Measurements from ENCODE around the gene TAF8.
A peak's percentile ranks its signal among the peaks of the same experiment; 100 is the strongest.

Gene TAF8

DNA sequence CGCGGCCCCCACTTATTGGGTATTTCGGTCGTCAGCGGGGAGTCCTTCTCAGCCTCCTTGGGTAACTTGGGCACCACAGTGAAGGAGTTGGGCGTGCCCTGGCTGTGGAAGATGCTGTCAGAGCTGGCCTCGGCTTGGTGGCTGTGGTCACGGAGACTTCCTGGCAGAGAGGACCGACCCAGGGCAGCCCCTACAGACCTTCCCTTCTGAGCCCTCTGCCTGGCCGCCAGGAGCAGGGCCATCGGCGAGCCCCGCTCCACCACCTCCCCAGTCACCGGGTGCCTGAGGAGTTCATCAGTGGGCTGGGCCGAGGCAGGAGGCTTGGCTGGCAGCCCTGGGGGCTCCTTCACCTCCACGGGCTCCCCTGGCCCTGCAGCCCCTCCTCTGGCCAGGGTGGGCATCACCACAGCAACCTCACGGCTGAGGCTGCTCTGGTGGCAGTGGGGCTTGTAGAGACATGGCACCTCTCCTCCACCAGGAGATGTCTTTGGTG, 54.9 kb downstream of the TAF8 start:
- Histone ChIP-seq H3K27ac (ENCODE audit: low read depth, low read length) (no peak overlapping the region), H3K27me3 (ENCODE audit: control insufficient read depth in 5 of 5, insufficient read depth in 4 of 5, low read length in 5 of 5) (peaks cover 0 to 11% (median 0%) of the 10 kb centered on the region in 5 donors), H3K9ac (ENCODE audit: low read length in 5 of 5) (peak overlapping the region in 2 of 5 donors; percentile 57 to 68), H3K9me3 (ENCODE audit: control insufficient read depth in 5 of 5, low read length in 5 of 5) (no peaks in the 10 kb centered on the region), H3K4me3 (ENCODE audit: low read depth in 1 of 5, low read length in 5 of 5) (peak overlapping the region in 2 of 5 donors; percentile 53 to 74), H3K4me1 (ENCODE audit: control insufficient read depth in 5 of 5, insufficient read depth in 5 of 5, low read length in 5 of 5) (peaks cover 0 to 24% (median 19%) of the 10 kb centered on the region in 5 donors), H3K36me3 (ENCODE audit: control insufficient read depth in 5 of 5, insufficient read depth in 5 of 5, low read length in 5 of 5) (no peaks in the 10 kb centered on the region)

- Histone ChIP-seq H3K27ac (ENCODE audit: low read depth, low read length) (no peak overlapping the region), H3K36me3 (ENCODE audit: control insufficient read depth in 5 of 5, insufficient read depth in 5 of 5, low read length in 5 of 5) (no peaks in the 10 kb centered on the region), H3K9ac (ENCODE audit: low read length in 5 of 5) (no peak overlapping the region), H3K9me3 (ENCODE audit: control insufficient read depth in 5 of 5, low read length in 5 of 5) (peaks cover 0 to 4% (median 0%) of the 10 kb centered on the region in 5 donors), H3K4me3 (ENCODE audit: low read depth in 1 of 5, low read length in 5 of 5) (no peak overlapping the region), H3K27me3 (ENCODE audit: control insufficient read depth in 5 of 5, insufficient read depth in 4 of 5, low read length in 5 of 5) (peaks cover 0 to 11% (median 0%) of the 10 kb centered on the region in 5 donors), H3K4me1 (ENCODE audit: control insufficient read depth in 5 of 5, insufficient read depth in 5 of 5, low read length in 5 of 5) (peaks cover 0 to 24% (median 19%) of the 10 kb centered on the region in 5 donors)
These were observed 55.4 kb downstream of the TAF8 start for GRCh38 chr6:42105709-42106108.

DNA sequence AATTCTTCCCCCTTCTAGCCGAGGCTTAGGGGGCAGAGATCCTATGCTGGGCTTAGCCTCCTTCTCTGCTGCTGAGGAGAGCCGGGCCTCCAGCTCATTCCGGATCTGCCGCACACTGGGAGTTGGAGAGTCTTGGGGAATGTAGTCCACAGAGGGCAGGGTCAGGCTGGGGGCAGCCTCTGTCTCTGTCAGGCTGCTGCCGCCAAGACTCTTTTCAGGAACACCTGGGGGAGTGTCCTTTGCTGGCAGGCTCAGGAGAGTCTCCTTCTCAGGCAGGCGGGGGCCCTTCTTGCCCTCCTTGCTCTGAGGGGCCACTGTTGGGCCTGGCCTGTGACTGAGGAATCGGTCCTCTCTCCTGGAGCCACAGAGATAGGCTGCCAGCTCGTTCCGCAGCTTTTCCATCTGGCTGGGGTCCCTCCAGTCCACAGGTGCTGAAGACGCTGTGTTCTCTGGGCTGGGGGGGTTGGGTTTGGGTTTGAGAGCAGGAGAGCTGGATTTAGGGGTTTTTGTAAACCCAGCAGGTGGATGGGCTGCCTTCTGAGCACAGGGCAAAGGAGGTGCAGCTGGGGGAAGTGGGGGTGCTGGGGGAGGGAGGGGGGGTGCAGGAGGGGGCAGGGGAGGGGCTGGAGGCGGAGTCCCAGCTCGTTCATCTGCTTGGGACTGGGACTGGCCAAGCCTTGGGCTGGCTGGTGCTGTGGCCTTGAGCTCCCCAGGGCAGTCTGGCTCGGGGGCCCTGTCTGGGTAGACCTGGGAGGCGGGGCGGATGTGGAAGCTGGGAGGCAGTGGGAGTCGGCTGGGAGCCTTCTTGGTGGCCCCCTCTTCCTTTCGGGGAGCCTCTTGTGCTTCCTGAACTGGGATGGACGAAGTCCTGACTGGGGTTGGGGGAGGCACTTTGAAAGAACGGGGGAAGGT, 56.0 kb downstream of the TAF8 start:
- peaks cover 0 to 21% (median 19%) of the 10 kb centered on the region in 5 donors for H3K4me1 ChIP-seq (ENCODE audit: control insufficient read depth in 5 of 5, insufficient read depth in 5 of 5, low read length in 5 of 5)
- H3K9ac ChIP-seq (ENCODE audit: low read length in 5 of 5), result no peak overlapping the region
- no peak overlapping the region for H3K27ac ChIP-seq (ENCODE audit: low read depth, low read length)
- peaks cover 0 to 5% (median 0%) of the 10 kb centered on the region in 5 donors for H3K9me3 ChIP-seq (ENCODE audit: control insufficient read depth in 5 of 5, low read length in 5 of 5)
- H3K27me3 ChIP-seq (ENCODE audit: control insufficient read depth in 5 of 5, insufficient read depth in 4 of 5, low read length in 5 of 5), result peaks cover 0 to 11% (median 0%) of the 10 kb centered on the region in 5 donors
- no peak overlapping the region for H3K4me3 ChIP-seq (ENCODE audit: low read depth in 1 of 5, low read length in 5 of 5)
- no peaks in the 10 kb centered on the region for H3K36me3 ChIP-seq (ENCODE audit: control insufficient read depth in 5 of 5, insufficient read depth in 5 of 5, low read length in 5 of 5)

- H3K9me3 ChIP-seq (ENCODE audit: control insufficient read depth in 5 of 5, low read length in 5 of 5), result peaks cover 0 to 5% (median 0%) of the 10 kb centered on the region in 5 donors
- no peak overlapping the region for H3K9ac ChIP-seq (ENCODE audit: low read length in 5 of 5)
- H3K27ac ChIP-seq (ENCODE audit: low read depth, low read length), result no peak overlapping the region
- no peaks in the 10 kb centered on the region for H3K36me3 ChIP-seq (ENCODE audit: control insufficient read depth in 5 of 5, insufficient read depth in 5 of 5, low read length in 5 of 5)
- H3K4me3 ChIP-seq (ENCODE audit: low read depth in 1 of 5, low read length in 5 of 5), result no peak overlapping the region
- H3K4me1 ChIP-seq (ENCODE audit: control insufficient read depth in 5 of 5, insufficient read depth in 5 of 5, low read length in 5 of 5), result peaks cover 0 to 21% (median 15%) of the 10 kb centered on the region in 5 donors
- peaks cover 0 to 11% (median 0%) of the 10 kb centered on the region in 5 donors for H3K27me3 ChIP-seq (ENCODE audit: control insufficient read depth in 5 of 5, insufficient read depth in 4 of 5, low read length in 5 of 5)
These were observed 57.7 kb downstream of the TAF8 start for GRCh38 chr6:42108071-42108470.

DNA sequence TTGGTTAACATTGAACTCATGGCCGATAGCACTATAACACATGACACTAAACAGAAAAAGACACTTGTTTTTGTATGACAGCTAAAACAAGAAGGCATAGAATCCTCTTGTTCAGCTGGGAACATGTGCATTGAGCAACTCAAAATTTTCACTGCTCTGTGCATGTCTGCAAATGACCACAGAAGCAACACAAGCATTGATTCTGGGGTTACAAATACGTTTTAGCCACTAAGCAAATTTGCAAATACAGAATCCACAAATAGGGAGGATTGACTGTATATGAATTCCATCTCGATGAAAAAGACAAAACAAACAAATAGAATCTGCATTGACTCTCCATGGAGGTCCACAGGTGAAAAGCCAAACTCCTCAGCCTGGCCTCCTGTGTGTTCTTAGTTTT, 60.4 kb downstream of the TAF8 start:
- Histone ChIP-seq H3K36me3 (ENCODE audit: control insufficient read depth in 5 of 5, insufficient read depth in 5 of 5, low read length in 5 of 5) (no peaks in the 10 kb centered on the region), H3K27ac (ENCODE audit: low read depth, low read length) (no peak overlapping the region), H3K27me3 (ENCODE audit: control insufficient read depth in 5 of 5, insufficient read depth in 4 of 5, low read length in 5 of 5) (peaks cover 0 to 12% (median 0%) of the 10 kb centered on the region in 5 donors), H3K9me3 (ENCODE audit: control insufficient read depth in 5 of 5, low read length in 5 of 5) (peaks cover 0 to 5% (median 0%) of the 10 kb centered on the region in 5 donors), H3K4me1 (ENCODE audit: control insufficient read depth in 5 of 5, insufficient read depth in 5 of 5, low read length in 5 of 5) (no peaks in the 10 kb centered on the region), H3K9ac (ENCODE audit: low read length in 5 of 5) (no peak overlapping the region), H3K4me3 (ENCODE audit: low read depth in 1 of 5, low read length in 5 of 5) (no peak overlapping the region)

- Histone ChIP-seq H3K9ac (ENCODE audit: low read length in 5 of 5) (no peak overlapping the region), H3K27ac (ENCODE audit: low read depth, low read length) (no peak overlapping the region), H3K36me3 (ENCODE audit: control insufficient read depth in 5 of 5, insufficient read depth in 5 of 5, low read length in 5 of 5) (no peaks in the 10 kb centered on the region), H3K27me3 (ENCODE audit: control insufficient read depth in 5 of 5, insufficient read depth in 4 of 5, low read length in 5 of 5) (peaks cover 0 to 10% (median 0%) of the 10 kb centered on the region in 5 donors), H3K9me3 (ENCODE audit: control insufficient read depth in 5 of 5, low read length in 5 of 5) (peaks cover 0 to 5% (median 0%) of the 10 kb centered on the region in 5 donors), H3K4me1 (ENCODE audit: control insufficient read depth in 5 of 5, insufficient read depth in 5 of 5, low read length in 5 of 5) (no peaks in the 10 kb centered on the region), H3K4me3 (ENCODE audit: low read depth in 1 of 5, low read length in 5 of 5) (no peak overlapping the region)
These were observed 62.0 kb downstream of the TAF8 start for GRCh38 chr6:42112351-42112750.

DNA sequence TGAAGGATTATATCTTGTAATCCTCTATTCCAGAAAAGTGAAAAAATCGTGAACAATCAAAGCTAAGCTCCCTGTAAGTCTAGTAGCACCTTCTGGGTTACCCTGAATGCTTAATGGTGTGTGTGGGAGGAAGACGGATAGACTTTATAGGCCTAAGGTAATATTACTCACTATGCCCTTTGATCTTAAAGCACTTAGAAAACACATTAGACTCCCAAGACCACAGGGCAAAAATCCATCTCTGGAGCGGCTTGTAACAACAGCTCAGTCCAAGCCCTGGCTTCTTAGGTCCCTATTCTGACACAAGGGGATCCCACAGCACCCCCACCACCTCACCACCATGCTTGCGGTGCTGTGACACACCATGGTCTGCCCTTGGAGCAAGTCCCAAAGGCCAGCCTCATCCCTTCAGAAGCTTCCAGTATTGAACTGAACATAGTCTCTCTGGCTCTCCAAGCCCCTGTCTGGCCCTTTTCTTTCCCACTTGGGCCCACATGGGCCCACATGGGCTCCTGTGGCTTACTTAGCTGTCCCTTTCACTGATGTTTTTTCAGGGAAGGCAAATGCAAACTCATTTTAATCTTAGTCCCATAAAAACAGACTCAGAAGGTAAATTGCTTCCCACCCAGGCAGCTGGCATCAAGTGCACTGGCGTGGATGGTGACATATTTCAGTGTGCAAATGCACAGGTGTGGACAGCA, 63.8 kb downstream of the TAF8 start:
- H3K4me1 ChIP-seq (ENCODE audit: control insufficient read depth in 5 of 5, insufficient read depth in 5 of 5, low read length in 5 of 5), result peaks cover 0 to 10% (median 7%) of the 10 kb centered on the region in 5 donors
- peaks cover 0 to 6% (median 0%) of the 10 kb centered on the region in 5 donors for H3K27me3 ChIP-seq (ENCODE audit: control insufficient read depth in 5 of 5, insufficient read depth in 4 of 5, low read length in 5 of 5)
- no peak overlapping the region for H3K4me3 ChIP-seq (ENCODE audit: low read depth in 1 of 5, low read length in 5 of 5)
- H3K36me3 ChIP-seq (ENCODE audit: control insufficient read depth in 5 of 5, insufficient read depth in 5 of 5, low read length in 5 of 5), result no peaks in the 10 kb centered on the region
- H3K9ac ChIP-seq (ENCODE audit: low read length in 5 of 5), result no peak overlapping the region
- no peak overlapping the region for H3K27ac ChIP-seq (ENCODE audit: low read depth, low read length)
- peaks cover 0 to 5% (median 0%) of the 10 kb centered on the region in 5 donors for H3K9me3 ChIP-seq (ENCODE audit: control insufficient read depth in 5 of 5, low read length in 5 of 5)

DNA sequence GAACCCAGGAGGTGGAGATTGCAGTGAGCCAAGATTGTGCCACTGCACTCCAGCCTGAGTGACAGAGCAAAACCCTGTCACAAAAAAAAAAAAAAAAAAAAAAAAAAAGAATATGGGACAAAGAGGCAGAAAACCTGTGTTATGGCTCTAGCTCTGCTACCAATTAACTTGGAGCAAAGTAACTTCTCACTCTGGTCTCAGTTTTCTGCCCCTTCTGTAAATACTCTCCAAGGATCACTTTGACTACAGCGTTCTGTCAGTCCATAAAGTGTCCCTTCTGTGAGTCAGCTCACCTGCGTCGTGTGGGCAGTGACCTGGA, 67.5 kb downstream of the TAF8 start:
- Histone ChIP-seq H3K36me3 (ENCODE audit: control insufficient read depth in 5 of 5, insufficient read depth in 5 of 5, low read length in 5 of 5) (no peaks in the 10 kb centered on the region), H3K27ac (ENCODE audit: low read depth, low read length) (no peak overlapping the region), H3K9me3 (ENCODE audit: control insufficient read depth in 5 of 5, low read length in 5 of 5) (no peaks in the 10 kb centered on the region), H3K4me1 (ENCODE audit: control insufficient read depth in 5 of 5, insufficient read depth in 5 of 5, low read length in 5 of 5) (peaks cover 0 to 10% (median 7%) of the 10 kb centered on the region in 5 donors), H3K27me3 (ENCODE audit: control insufficient read depth in 5 of 5, insufficient read depth in 4 of 5, low read length in 5 of 5) (peaks cover 0 to 6% (median 0%) of the 10 kb centered on the region in 5 donors), H3K9ac (ENCODE audit: low read length in 5 of 5) (peak overlapping the region in 1 of 5 donors; percentile 49), H3K4me3 (ENCODE audit: low read depth in 1 of 5, low read length in 5 of 5) (no peak overlapping the region)

GRCh38 chr6:42118162-42119001, 68.1 kb downstream of the TAF8 start:
- Histone ChIP-seq H3K27ac (ENCODE audit: low read depth, low read length) (no peak overlapping the region), H3K4me3 (ENCODE audit: low read depth in 1 of 5, low read length in 5 of 5) (no peak overlapping the region), H3K4me1 (ENCODE audit: control insufficient read depth in 5 of 5, insufficient read depth in 5 of 5, low read length in 5 of 5) (peaks cover 0 to 10% (median 7%) of the 10 kb centered on the region in 5 donors), H3K9ac (ENCODE audit: low read length in 5 of 5) (peak overlapping the region in 1 of 5 donors; percentile 49), H3K36me3 (ENCODE audit: control insufficient read depth in 5 of 5, insufficient read depth in 5 of 5, low read length in 5 of 5) (no peaks in the 10 kb centered on the region), H3K27me3 (ENCODE audit: control insufficient read depth in 5 of 5, insufficient read depth in 4 of 5, low read length in 5 of 5) (peaks cover 0 to 6% (median 0%) of the 10 kb centered on the region in 5 donors), H3K9me3 (ENCODE audit: control insufficient read depth in 5 of 5, low read length in 5 of 5) (no peaks in the 10 kb centered on the region)
